Measurements from ENCODE around the gene CNTNAP2. TPM values are rescaled to one million over a fixed set of nuclear protein-coding genes. Genes with fewer than 3 reads are reported as not detected.

Gene CNTNAP2
- total and polyA plus RNA-seq, 4 donors = 0.14 to 2.3 (median 1.1) TPM

DNA sequence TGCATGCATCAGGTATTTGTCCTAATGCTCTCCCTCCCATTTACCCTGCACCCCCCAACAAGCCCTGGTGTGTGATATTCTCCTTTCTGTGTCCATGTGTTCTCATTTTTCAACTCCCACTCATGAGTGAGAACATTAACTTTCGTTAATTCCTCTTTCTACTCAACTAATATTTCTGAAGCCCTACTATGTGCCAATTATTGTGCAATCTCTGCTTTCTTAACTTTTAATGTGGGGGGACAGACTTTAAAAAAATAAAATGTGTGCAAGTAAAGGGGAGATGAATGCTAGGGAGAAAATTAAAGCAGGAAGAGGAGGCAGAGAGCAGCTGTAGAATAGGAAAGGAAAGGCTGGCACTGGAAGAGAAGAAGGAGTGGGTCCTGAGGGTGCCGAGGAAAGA, 1520.0 kb downstream of the CNTNAP2 start:
- no peak for DNase-seq (ENCODE audit: low spot score)
- H3K36me3 ChIP-seq (ENCODE audit: control insufficient read depth in 4 of 4, insufficient read depth in 3 of 4, low read depth in 1 of 4, low read length in 3 of 4) = no peaks in the 10 kb centered on the region
- 71% methylated on average over 2 of the region's 2 CpGs for WGBS

DNA sequence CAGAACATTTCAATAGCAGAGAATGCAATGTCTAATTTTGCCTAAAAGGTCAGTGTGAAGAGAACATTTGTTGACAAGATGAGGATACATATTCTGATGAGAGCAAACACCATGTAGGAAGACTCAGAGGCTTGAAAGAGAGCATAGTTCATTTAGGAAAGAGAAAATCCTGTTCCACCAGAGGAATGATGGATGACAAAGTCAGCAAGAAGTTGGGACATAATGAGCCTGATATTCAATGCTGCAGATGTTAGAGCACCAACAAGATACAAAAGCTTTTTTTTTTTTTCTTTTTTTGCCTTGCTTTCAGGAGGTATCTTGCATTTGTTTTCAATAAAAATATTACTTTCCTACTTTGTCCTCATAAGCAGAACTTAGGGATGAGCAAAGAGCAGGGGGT, 1522.0 kb downstream of the CNTNAP2 start:
- Histone ChIP-seq H3K4me3 (ENCODE audit: low read depth in 1 of 3, low read length in 3 of 3) (no peak overlapping the region), H3K9ac (ENCODE audit: low read depth in 1 of 2, low read length in 2 of 2) (no peak overlapping the region), H3K36me3 (ENCODE audit: control insufficient read depth in 4 of 4, insufficient read depth in 3 of 4, low read depth in 1 of 4, low read length in 3 of 4) (no peaks in the 10 kb centered on the region), H3K4me1 (ENCODE audit: control insufficient read depth in 4 of 4, insufficient read depth in 4 of 4, low read length in 3 of 4) (no peaks in the 10 kb centered on the region), H3K9me3 (ENCODE audit: control insufficient read depth in 4 of 4, low read length in 3 of 4) (no peaks in the 10 kb centered on the region), H3K27me3 (ENCODE audit: control insufficient read depth in 4 of 4, insufficient read depth in 4 of 4, low read length in 3 of 4) (no peaks in the 10 kb centered on the region), H3K27ac (ENCODE audit: low read depth in 1 of 2, low read length in 2 of 2) (no peak overlapping the region)
- TF ChIP-seq GABPA (IDR thresholded peaks at IDR 0.05 in 1 of 2, conservative IDR thresholded peaks at IDR 0.05 in 1 of 2) = no peak
- TF ChIP-seq, protein P1, sequence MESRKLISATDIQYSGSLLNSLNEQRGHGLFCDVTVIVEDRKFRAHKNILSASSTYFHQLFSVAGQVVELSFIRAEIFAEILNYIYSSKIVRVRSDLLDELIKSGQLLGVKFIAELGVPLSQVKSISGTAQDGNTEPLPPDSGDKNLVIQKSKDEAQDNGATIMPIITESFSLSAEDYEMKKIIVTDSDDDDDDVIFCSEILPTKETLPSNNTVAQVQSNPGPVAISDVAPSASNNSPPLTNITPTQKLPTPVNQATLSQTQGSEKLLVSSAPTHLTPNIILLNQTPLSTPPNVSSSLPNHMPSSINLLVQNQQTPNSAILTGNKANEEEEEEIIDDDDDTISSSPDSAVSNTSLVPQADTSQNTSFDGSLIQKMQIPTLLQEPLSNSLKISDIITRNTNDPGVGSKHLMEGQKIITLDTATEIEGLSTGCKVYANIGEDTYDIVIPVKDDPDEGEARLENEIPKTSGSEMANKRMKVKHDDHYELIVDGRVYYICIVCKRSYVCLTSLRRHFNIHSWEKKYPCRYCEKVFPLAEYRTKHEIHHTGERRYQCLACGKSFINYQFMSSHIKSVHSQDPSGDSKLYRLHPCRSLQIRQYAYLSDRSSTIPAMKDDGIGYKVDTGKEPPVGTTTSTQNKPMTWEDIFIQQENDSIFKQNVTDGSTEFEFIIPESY (IDR thresholded peaks at IDR 0.05) = no peak
- TF ChIP-seq RAD21 (IDR thresholded peaks at IDR 0.05) = no peak
- no peak for TF ChIP-seq EGR1 (IDR thresholded peaks at IDR 0.05; ENCODE audit: low read depth in 2 of 2)
- no peak for TF ChIP-seq HNF4A (conservative IDR thresholded peaks at IDR 0.05)
- no peak for TF ChIP-seq HNF4G (IDR thresholded peaks at IDR 0.05)
- TF ChIP-seq, protein P2, sequence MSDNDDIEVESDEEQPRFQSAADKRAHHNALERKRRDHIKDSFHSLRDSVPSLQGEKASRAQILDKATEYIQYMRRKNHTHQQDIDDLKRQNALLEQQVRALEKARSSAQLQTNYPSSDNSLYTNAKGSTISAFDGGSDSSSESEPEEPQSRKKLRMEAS (IDR thresholded peaks at IDR 0.05) = no peak
- no peak for TF ChIP-seq NR2F2 (IDR thresholded peaks at IDR 0.05)
- TF ChIP-seq JUND (IDR thresholded peaks at IDR 0.05) = no peak
- no peak for TF ChIP-seq FOXA1 (IDR thresholded peaks at IDR 0.05)
- DNase-seq (ENCODE audit: low spot score) = no peak

More for the DNA sequence above, 1520.0 kb downstream of the CNTNAP2 start:
- no peak overlapping the region for H3K9ac ChIP-seq (ENCODE audit: low read depth in 1 of 2, low read length in 2 of 2)
- H3K9me3 ChIP-seq (ENCODE audit: control insufficient read depth in 4 of 4, low read length in 3 of 4) = peaks cover 0 to 4% (median 0%) of the 10 kb centered on the region in 4 donors
- no peak for TF ChIP-seq GABPA (IDR thresholded peaks at IDR 0.05 in 1 of 2, conservative IDR thresholded peaks at IDR 0.05 in 1 of 2)
- no peak for TF ChIP-seq NR2F2 (IDR thresholded peaks at IDR 0.05)
- TF ChIP-seq HNF4G (IDR thresholded peaks at IDR 0.05) = no peak
- no peaks in the 10 kb centered on the region for H3K4me1 ChIP-seq (ENCODE audit: control insufficient read depth in 4 of 4, insufficient read depth in 4 of 4, low read length in 3 of 4)
- no peaks in the 10 kb centered on the region for H3K27me3 ChIP-seq (ENCODE audit: control insufficient read depth in 4 of 4, insufficient read depth in 4 of 4, low read length in 3 of 4)
- no peak overlapping the region for H3K27ac ChIP-seq (ENCODE audit: low read depth in 1 of 2, low read length in 2 of 2)
- no peak overlapping the region for H3K4me3 ChIP-seq (ENCODE audit: low read depth in 1 of 3, low read length in 3 of 3)

DNA sequence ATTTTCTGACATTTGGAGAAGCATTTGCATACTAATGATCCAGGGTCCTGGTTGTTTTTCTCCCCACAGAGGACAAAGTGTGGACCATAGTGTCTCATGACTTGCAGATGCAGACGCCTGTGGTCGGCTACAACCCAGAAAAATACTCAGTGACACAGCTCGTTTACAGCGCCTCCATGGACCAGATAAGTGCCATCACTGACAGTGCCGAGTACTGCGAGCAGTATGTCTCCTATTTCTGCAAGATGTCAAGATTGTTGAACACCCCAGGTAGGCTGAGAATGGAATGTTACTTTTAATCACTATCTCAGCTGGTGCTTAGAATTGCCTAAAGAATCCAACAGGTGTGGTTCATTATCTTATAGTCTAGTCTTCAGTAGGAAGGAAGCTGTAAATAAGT, 1522.4 kb downstream of the CNTNAP2 start:
- Histone ChIP-seq H3K27ac (ENCODE audit: low read depth in 1 of 2, low read length in 2 of 2) (no peak overlapping the region), H3K4me3 (ENCODE audit: low read depth in 1 of 3, low read length in 3 of 3) (no peak overlapping the region), H3K27me3 (ENCODE audit: control insufficient read depth in 4 of 4, insufficient read depth in 4 of 4, low read length in 3 of 4) (no peaks in the 10 kb centered on the region), H3K9me3 (ENCODE audit: control insufficient read depth in 4 of 4, low read length in 3 of 4) (no peaks in the 10 kb centered on the region), H3K9ac (ENCODE audit: low read depth in 1 of 2, low read length in 2 of 2) (no peak overlapping the region), H3K4me1 (ENCODE audit: control insufficient read depth in 4 of 4, insufficient read depth in 4 of 4, low read length in 3 of 4) (no peaks in the 10 kb centered on the region), H3K36me3 (ENCODE audit: control insufficient read depth in 4 of 4, insufficient read depth in 3 of 4, low read depth in 1 of 4, low read length in 3 of 4) (no peaks in the 10 kb centered on the region)
- DNase-seq (ENCODE audit: low spot score) = no peak
- TF ChIP-seq, protein P1 (IDR thresholded peaks at IDR 0.05) = no peak
- TF ChIP-seq TAF1 (conservative IDR thresholded peaks at IDR 0.05) = no peak
- TF ChIP-seq SP1 (IDR thresholded peaks at IDR 0.05) = no peak
- TF ChIP-seq RXRA (IDR thresholded peaks at IDR 0.05) = no peak
- TF ChIP-seq, protein P3, sequence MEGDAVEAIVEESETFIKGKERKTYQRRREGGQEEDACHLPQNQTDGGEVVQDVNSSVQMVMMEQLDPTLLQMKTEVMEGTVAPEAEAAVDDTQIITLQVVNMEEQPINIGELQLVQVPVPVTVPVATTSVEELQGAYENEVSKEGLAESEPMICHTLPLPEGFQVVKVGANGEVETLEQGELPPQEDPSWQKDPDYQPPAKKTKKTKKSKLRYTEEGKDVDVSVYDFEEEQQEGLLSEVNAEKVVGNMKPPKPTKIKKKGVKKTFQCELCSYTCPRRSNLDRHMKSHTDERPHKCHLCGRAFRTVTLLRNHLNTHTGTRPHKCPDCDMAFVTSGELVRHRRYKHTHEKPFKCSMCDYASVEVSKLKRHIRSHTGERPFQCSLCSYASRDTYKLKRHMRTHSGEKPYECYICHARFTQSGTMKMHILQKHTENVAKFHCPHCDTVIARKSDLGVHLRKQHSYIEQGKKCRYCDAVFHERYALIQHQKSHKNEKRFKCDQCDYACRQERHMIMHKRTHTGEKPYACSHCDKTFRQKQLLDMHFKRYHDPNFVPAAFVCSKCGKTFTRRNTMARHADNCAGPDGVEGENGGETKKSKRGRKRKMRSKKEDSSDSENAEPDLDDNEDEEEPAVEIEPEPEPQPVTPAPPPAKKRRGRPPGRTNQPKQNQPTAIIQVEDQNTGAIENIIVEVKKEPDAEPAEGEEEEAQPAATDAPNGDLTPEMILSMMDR (IDR thresholded peaks at IDR 0.05; ENCODE audit: low read depth, low read length, missing input control) = no peak
- WGBS = 61% methylated on average over 6 of the region's 6 CpGs
